ENCODE results near the gene ENAH.
"Not testable (repeated sequence)": the region's sequence is repeated elsewhere in the genome, so short reads cannot be mapped to it uniquely, and the experiment has no call there.

Gene ENAH

DNA sequence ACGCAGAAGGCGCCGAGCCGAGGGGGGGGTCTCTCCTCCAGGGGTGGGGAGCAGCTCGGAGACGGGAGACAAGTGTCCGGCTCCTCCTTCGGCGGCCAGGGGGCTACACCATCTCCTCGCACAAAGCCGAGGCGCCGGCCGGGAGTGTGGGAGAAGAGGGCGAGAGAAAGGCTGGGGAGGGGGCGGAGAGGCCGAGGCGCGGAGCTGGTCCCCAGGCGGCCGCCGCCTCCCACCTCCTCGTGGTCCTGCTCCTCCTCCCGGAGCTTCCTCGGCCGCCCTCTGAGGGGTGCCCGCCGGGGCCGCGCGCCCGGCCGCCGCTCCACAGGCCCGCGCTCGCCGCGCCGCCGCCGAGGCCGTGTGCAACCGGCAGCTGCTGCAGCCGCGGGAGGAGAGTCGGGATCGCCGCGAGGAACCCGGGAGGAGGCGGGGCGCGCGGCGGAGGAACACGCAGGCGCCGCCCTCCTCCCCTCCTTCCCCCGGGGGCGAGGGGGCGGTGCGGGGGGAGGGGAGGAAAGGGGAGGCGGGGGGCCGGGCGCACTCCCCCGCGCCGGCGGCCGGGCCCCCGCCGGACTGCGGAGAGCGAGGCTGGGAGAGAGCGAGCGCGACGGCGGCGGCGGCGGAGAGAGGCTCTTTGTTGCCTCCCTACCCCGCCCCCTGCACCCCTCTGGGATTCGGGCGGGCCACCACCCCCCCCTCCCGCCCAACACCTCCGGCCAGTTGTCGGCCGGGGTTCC is at the start of gene ENAH:
Gene ENAH, minus strand, starts transcription at position 395 of the 734 bp plus-strand sequence. CDS start 433 bp downstream, outside the sequence.
- DNase-seq, result peak; percentile 63 to 85 (median 73)

DNA sequence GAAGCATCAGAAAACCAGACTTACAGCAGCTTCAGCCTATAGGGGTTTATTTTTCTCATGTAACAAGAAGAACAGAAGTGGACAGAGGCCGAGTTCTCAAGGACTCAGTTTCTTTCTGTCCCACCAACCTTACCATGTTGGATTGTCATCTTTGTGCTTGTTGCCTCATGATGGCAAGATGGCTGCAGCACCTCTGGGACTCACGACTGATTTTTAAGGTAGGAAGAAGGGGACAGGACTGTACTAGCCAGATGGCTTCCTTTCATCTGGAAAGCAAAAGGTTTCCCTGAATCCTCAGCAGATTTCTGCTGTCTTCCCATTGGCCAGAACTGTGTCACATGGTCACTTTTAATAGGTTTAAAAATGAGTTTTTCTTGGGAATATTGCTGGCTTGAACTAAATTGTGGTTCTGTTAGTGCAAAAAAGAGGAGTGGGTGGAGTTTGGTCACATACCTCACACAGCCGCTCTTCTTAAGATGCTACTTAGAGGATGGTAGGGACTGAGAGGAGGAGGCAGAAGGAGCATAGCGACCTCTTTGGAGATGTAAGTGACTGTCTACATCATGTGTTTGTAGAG is 48.1 kb upstream of the ENAH start:
- DNase-seq, result no peak

DNA sequence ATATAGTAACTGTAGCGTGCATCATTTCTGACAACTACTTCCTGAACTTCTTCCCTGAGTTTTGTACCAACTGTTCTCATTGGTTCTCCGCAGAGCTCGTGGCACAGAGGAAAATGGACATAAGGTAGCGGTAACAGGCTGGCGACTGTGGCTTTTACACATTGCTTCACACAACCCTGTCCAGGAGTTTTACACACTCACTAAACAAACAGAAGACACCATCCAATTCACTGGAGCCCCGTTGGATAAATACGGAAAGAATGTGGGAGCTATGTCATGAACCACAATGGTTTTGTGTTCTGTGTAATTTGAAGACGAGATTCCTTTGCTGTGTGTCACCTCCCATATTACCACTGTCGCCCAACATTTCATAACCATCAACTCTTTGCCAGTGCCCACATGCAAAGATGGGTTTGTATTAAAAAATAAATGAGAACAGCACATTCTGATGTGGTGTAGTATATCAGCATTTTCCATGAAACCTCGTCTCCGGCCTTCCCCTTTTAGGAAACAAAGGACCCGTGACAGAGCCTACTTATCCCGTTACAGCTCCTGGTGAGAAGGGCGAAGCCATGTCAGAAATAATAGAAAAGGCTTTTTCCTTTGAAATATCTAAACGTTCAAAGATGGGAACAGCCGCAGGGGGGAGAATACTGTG is 47.4 kb upstream of the ENAH start:
- no peak for DNase-seq

DNA sequence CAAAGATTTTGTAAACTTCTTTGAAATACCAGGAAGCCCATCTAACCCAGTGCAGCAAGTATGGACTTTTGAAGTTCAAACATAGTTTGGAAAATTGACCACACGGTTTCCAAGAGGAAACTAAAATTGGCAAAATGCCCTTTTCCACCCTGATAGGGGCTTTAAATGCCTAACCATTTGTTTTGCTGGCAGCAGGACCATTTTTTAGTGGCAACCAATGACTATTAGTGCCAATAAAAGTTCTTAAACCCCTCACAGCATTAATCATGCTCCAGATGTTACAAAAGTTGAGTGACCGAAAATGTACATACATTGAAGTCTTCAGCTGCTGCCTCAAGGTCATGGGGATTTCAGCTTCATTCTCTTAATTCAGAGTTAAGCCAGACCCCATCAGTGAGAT is 46.4 kb upstream of the ENAH start:
- DNase-seq, result no peak

DNA sequence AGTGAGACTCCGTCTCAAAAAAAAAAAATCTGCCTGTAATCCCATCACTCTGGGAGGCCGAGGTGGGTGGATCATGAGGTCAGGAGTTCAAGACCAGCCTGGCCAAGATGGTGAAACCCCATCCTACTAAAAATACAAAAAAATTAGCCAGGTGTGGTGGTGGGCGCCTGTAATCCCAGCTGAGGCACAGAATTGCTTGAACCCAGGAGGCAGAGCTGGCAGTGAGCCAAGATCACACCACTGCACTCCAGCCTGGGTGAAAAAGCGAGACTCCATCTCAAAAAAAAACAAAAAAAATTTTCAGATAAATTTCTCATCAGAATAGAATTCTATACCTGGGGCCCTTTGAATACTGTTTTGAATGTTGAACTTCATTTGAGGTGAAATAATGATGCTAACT is 45.3 kb upstream of the ENAH start:
- DNase-seq, result not testable (repeated sequence)

DNA sequence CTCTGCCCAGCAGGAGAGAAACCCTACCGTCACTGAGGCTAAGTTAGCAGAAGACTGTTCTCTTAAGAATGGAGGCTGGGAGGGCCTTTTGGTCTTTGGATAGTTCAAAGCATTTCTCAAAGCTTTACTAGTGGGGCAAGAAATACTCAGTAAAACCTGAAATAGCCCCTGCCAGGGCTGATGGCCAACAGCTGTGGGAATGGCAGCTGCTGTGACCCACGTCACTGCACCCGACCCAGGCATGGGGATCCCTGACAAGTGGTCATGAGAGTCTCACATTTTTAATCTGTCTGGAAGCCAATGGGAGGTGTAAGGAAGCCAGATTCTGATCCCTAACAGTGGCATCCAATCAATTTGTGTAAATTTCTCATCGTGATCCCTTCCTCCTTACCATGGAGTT is 44.5 kb upstream of the ENAH start:
- DNase-seq, result no peak

DNA sequence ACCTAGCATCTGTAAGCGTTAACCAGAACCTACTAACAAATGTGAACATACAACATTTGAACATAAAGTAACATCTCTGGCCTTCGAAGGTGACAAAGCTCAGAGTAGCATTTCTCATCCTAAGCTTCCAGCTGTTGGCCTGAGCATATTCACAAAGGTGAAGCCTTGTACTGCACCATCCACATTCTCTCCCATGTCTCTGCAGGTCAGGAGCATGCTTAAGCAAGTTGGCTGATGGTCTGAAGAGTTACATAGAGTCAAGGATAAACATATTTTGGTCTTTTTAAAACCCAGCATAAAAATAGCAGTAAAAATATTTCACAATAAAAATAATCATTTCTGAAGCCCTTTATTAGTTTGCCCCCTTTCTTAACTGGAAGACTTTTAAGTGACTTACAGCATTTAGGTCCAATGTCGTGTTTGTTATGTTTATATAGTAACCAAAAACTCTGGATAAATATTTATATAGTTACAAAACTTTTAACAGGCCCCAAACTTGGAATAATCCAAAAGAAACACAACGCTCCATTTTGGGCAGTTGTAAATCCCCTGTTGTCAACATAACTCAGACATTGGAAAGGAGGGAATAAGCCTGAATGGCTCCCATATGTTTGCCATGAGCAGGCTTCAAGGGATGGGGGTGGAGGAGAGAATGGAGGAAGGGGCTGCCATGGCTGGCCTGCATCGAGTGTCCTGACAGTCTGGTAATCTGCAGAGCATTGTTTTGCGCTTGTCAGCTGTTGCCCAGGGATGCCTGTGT is 42.8 kb upstream of the ENAH start:
- DNase-seq, result no peak

DNA sequence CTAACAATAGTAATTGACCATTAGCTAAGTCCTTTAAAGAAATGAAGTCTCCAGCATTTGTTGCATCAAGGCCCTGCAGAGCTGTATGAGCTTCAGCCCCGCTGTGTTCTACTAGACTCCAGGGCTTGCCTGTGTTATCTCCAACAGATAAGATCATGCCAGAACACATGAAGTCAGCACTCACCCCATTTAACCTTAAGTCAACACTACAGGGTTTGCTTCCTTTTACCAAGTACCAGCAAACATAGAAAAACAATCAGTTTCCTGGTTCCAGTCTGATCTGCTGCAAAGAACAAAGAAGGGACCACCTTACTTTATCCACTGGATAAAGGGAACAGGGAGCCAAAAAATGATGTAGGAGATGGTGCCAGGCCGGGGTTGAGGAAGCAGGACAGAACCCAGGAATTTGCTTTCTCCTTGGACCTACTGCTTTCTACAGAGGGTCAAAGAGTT is 41.3 kb upstream of the ENAH start:
- DNase-seq, result no peak

DNA sequence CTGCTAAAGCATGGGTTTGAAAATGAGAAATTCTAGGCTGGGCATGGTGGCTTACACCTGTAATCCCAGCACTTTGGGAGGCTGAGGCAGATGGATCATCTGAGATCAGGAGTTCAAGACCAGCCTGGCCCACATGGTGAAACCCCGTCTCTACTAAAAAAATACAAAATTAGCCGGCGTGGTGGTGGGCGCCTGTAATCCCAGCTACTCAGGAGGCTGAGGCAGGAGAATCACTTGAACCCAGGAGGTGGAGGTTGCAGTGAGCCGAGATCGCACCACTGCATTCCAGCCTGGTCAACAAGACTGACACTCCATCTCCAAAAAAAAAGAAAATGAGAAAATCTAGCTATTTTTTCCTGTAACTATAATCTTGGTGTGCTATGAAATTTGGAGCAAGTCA is 40.8 kb upstream of the ENAH start:
- DNase-seq, result not testable (repeated sequence)

DNA sequence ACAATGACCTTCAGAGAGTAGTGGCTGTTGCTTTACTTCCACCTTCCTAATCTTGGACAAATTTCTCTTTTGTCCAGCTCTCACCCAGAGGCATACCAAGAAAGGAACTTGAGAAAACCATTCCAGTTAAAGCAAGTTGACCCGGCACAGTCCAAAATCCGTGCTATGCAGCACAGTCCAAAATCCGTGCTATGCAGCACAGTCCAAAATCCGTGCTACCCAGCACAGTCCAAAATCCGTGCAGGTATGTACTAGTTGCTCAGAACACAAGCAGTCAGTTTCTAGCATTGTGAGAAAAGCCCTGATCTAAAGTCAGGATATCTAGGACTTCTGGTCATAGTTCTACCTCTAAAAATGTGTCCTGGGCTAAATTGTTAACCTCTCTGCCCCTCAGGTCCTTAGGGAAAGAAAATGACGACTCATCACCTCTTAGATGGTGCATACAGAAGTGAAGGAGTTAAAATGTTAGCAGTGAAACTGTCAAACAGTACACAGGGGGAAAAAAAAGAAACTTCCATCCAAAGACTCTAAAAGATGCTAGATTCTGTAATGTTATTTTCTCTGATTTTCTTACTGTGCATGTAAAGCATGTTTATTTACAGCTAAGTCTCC is 40.3 kb upstream of the ENAH start:
- no peak for DNase-seq

DNA sequence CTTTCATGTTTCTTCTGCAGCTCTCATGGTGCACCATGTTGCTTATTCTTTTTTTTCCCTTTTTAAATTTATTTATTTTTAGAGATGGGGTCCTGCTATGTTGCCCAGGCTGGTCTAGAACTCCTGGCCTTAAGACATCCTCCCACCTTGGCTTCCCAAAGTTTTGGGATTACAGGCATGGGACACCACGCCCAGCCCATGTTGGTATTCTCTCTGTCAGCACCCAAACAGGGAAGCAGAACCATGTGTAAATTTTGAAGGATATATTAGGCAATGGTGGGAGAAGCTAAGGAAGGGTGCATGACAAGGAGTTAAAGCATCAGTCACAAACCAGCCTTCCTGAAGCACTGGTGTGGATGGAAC is 39.6 kb upstream of the ENAH start:
- DNase-seq, result no peak

DNA sequence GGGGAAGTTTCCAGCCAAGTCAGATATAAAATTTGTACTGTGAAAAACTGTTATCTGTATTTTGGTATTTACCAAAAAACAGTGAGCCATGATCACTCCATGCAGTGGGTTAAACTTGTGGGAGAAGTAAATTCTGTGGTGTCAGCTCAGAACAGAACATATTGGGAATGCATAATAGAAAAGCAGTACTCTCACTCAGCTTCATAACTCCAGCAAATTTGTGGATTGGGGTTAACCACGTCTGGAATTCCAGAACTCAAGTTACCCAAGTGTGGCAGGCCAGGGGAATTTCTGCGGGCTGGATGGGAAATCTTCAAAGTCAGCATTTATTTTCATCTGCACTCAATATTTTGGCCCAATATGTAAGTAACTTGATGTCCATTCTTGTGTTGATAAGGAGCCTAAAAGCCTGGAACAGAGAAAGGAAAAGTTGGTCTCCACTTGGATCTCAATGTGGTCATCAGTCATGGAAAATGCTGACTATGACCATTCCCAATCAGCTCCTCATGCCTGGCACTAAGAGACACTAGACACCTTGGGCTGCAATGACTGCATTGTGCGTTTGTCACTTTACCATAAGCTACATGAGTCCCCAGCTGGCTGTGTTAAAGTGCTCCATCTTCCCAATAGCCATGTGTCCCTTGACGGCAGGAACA is 39.1 kb upstream of the ENAH start:
- DNase-seq, result no peak

DNA sequence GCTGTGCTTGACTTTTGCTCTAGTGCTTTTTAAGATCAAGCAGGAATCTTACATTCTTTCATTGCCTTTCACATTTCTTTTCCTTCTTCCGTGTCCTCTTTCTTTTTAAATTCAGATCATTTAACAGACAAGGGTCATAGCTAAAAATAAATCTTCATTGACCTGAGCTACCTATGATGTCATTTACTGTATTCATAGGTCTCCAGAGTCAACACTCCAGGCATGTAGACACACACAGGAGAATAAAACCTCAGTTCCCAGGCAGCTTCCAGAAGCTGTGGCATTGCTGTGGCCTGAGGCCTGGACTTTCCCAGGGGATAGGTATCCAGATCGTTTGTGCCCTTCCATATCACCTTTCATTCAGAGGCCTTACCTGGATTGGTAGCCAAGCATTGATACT is 38.5 kb upstream of the ENAH start:
- DNase-seq, result no peak

DNA sequence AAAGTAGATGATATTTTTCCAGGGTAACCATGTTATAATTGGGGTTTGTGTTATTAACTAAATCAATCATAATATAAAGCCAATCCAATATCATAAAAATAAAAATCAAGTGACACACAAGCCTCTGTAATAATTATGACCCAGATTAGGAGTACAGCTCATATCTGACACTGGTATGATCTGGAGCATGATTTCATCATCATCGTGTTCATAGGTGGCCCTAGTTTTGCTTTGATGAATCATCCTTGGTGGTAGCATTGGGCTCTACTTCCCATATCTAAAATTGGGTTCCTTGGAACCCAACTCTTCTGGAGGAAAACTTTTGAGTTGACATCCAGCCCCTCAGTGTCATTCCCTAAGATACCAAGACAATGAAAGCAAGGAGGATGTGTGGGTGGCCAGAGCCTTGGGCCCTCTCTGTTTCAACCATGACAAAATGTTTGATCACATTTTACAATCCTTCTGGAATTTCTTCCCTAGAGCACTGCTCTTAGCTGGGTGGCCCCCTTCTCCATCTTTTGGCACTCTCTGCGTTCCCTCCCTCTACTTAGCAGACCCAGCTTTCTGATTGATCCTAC is 37.0 kb upstream of the ENAH start:
- peak; percentile 22 to 60 (median 52) for DNase-seq

DNA sequence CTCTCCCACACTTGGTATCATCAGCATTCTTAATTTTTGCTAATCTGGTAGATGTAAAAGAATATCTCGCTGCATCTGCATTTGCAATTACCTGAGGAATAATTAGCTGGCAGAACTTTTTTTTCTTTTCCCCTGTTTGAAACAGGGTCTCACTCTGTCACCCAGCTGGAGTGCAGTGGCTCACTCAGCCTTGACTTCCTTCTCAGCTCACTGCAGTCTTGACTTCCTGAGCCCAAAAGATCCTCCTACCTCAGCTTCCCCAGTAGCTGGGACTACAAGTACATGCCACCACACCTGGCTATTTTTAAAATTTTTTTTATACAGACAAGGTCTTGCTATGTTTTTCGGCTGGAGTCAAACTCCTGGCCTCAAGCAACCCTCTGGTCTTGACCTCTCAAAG is 35.4 kb upstream of the ENAH start:
- no peak for DNase-seq

DNA sequence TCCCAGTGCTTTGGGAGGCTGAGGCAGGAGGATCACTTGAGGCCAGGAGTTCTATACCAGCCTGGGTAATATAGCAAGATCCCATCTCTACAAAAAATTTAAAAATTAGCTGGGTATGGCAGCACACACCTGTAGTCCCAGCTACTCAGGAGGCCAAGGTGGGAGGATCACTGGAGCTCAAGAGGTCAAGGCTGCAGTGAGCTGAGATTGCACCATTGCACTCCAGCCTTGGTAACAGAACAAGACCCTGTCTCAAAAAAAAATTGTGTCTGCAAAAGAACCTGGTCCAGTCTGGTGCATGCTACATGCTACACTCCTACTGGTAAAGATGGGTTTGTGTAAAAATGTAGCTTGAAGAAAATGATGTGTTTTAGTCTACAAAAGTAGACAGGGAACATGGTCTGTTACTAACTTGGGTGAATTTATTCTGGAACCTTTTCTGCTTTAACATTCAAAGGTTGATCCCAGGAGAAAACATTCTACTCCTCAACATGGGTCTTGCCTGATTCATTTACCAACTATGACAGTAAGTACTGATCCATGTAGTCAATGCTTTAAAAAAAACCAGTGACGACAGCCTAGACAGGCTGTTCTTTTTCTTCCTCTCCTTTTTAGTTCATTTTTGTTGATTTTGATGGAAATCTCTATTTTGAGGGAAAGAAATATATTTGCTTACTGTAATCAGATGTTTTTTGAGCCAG is 32.7 kb upstream of the ENAH start:
- no peak for DNase-seq

DNA sequence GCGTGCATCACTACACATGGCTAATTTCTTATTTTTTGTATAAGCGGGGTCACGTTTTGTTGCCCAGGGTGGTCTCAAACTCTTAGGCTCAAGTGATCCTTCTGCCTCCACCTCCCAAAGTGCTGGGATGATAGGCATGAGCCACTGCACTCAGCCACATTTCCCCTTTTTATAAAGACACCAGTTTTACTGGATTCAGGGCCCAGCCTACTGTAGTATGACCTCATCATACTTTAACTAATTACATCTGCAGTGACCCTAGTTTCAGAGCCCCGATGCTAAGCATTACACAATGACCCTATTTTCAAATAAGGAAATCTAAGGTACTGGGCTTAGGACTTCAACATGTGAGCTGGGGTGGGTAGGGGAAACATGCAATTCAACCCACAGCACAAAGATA is 31.8 kb upstream of the ENAH start:
- DNase-seq, result no peak

DNA sequence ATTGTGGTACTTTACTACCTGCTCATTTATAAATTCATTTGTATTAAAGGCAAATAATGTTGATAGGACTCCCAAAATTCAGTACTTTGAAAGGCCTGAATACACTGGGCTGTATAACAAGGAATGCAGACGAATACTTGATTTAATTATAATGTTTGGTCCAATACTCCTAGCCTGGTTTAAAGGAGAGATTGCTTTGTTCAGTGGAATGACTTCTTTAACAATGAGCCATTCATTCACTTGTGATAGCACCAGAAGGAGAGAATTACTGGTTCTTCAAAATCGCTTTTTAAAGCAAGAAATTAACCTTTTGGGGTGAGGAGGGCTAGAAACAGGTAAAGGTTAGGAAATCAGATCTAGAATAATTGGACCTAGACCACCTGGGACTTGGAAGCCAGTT is 28.3 kb upstream of the ENAH start:
- DNase-seq, result no peak

DNA sequence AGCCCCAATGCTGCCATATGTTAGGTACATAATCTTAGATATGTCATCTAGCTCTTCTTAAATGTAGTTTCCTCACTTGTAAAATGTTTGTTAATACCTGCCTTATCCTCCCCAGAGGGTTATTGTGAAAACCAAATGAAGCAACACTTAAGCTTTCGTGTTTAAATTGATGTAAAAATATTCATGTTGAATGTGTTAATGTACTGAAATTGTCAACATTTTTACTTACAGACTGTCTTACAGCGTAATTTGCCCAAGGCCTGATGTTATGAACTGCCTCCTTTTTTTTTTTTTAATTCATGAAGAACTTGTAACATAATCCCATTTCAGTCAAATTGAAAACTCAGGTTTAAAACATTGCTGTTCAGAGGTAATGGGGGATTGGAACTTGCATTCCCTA is 25.6 kb upstream of the ENAH start:
- DNase-seq, result no peak

DNA sequence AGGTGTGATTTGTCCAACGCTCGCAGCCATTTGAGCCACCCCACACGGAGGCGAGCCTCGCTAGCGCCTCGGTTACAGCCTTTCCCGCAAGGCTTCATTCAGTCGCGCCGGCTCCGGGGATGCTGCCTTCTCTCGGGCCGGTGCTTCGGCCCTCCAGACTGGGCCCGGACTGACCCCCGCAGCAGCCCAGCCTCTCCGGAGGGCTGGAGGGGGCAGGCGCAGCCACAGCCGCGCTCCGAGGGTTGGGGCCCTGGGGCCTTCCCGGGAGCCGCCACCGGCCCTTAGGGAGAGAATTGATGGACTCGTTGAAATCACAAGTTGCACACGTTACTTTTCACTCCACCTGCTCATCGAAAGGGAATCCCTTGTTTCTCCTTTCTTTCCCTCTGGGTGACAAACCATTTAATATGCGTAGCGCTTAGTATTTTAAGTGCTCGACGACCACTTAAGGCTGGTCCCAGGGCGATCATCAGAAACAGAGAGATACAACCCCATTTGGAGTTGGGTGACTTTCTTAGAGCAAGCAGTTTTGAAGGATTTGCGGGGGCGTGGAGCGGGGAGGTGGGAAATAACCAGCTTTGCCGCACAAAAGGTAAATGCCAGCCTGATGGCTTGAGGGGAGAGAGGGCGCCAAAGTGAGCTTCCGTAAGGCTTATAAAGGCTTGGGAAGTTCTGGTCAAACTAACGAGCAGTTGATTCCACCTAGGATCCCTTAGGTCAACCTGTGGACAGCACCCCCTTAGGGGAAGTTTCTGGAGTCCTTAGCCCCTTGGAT is 24.6 kb upstream of the ENAH start:
- no peak for DNase-seq

DNA sequence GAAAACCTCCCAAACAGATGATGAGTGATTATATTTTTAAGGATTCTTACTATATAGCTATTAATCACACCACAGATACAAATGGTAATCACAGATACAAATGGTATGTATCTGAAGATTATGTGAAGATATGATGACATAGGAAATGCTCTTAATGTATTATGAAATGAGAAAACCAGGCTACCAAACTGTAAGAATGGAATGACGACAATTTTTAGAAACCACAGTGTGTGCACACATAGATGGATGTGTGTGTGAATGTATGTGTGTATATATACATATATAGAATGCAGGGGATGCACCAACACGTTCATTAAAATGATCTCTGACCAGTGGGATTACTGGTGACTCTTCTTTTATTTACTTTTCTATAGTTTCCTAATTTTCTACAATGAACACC is 21.5 kb upstream of the ENAH start:
- no peak for DNase-seq

Data from suppressor macrophage treated with lipopolysaccharide for 1 hour (primary cell).